ENCODE data around the gene FKBP11.

FKBP11 gene

DNA sequence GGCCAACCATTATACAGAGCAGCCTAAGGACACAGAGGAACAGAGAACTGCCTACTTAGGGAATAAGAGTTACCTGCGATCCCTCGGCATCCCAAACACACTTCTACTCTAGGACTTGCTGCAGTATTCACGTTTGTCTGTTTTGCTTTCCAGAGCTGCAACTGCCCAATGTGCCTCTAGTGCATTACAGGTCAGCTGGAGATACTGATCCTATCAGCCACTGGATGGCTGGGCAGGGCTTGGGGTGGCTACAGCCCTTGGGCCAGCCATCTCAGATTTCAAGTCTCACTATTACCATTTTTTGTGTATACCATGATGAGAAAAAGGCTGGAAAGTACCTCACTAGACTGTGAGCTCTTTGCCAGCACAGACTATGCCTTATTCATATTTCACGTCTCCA lies 27.4 kb upstream of the FKBP11 start:
- H3K27me3 ChIP-seq (ENCODE audit: control insufficient read depth in 1 of 2, insufficient read depth in 2 of 2, low read length in 2 of 2), result no peaks in the 10 kb centered on the region
- no peak overlapping the region for H3K4me3 ChIP-seq (ENCODE audit: low read depth in 1 of 2, low read length in 2 of 2)
- H3K4me1 ChIP-seq (ENCODE audit: insufficient read depth, low read length), result peaks cover 14% of the 10 kb centered on the region
- no peak overlapping the region for H3K27ac ChIP-seq (ENCODE audit: low read depth, low read length)
- H3K9me3 ChIP-seq (ENCODE audit: low read length), result no peaks in the 10 kb centered on the region
- no peak overlapping the region for H3K9ac ChIP-seq (ENCODE audit: low read length)
- H3K36me3 ChIP-seq (ENCODE audit: insufficient read depth, low read length), result no peaks in the 10 kb centered on the region

DNA sequence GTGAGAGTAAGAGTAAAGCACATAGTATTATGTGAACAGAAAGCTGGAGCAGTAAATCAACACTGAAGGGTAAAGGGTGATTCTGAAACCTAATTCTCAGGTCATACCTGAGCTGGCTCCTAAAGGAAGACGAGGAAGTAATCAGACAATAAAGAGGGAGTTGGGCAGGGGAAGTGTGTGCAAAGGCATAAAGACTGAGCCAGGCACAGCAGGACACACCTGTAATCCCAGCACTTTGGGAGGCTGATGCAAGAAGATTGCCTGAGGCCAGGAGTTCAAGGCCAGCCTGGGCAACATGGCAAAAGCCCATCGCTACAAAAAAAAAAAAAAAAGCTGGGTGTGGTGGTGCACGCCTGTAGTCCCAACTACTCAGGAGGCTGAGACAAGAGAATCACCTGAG lies 22.4 kb upstream of the FKBP11 start:
- H3K9ac ChIP-seq (ENCODE audit: low read length), result no peak overlapping the region

DNA sequence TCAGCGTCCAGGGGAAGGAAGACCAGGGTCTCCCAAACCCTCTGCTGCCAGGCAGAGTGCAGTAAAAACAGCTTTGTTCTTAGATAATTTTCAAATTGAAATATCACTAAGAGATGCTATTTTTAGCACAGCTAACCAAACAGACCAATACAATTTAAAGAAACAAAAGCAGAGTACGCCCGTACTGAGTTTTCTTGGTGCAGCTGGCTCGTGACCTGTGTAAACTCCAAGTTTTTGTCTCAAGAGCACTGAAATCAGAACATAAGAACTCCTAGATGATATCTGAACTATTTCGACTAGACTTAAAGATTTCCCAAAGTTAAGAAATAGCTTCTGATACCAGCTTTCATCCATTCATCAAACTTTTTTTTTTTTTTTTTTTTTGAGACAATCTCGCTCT lies 21.7 kb upstream of the FKBP11 start:
- H3K9ac ChIP-seq (ENCODE audit: low read length), result no peak overlapping the region
- no peak overlapping the region for H3K4me3 ChIP-seq (ENCODE audit: low read depth in 1 of 2, low read length in 2 of 2)
- no peaks in the 10 kb centered on the region for H3K9me3 ChIP-seq (ENCODE audit: low read length)
- H3K27ac ChIP-seq (ENCODE audit: low read depth, low read length), result no peak overlapping the region
- H3K4me1 ChIP-seq (ENCODE audit: insufficient read depth, low read length), result peaks cover 5% of the 10 kb centered on the region
- no peaks in the 10 kb centered on the region for H3K27me3 ChIP-seq (ENCODE audit: control insufficient read depth in 1 of 2, insufficient read depth in 2 of 2, low read length in 2 of 2)
- peaks cover 5% of the 10 kb centered on the region for H3K36me3 ChIP-seq (ENCODE audit: insufficient read depth, low read length)

More for the DNA sequence above, 22.4 kb upstream of the FKBP11 start:
- Histone ChIP-seq H3K4me1 (ENCODE audit: insufficient read depth, low read length) (peaks cover 5% of the 10 kb centered on the region), H3K27ac (ENCODE audit: low read depth, low read length) (no peak overlapping the region), H3K27me3 (ENCODE audit: control insufficient read depth in 1 of 2, insufficient read depth in 2 of 2, low read length in 2 of 2) (no peaks in the 10 kb centered on the region), H3K4me3 (ENCODE audit: low read depth in 1 of 2, low read length in 2 of 2) (no peak overlapping the region), H3K9me3 (ENCODE audit: low read length) (no peaks in the 10 kb centered on the region), H3K36me3 (ENCODE audit: insufficient read depth, low read length) (peaks cover 5% of the 10 kb centered on the region)

DNA sequence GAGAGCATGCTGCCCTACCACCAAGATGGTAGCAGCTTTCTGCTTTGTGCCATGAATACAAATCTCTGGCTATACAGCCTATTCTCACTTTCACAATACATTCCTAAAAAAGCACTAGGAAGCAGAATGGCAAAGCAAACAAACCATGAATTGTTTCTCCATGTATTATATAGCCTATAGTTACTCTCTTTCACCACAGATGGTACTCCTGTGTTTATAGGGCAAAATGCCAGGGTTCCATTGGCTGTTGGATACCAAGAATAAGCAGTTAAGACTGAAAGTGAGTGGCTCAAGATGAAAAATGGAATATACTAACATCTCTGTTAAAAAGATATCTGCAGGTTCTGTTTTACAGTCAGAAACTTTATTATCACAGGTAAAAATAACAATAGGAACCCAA lies 20.9 kb upstream of the FKBP11 start:
- Histone ChIP-seq H3K4me3 (ENCODE audit: low read depth in 1 of 2, low read length in 2 of 2) (no peak overlapping the region), H3K9ac (ENCODE audit: low read length) (no peak overlapping the region), H3K9me3 (ENCODE audit: low read length) (no peaks in the 10 kb centered on the region), H3K36me3 (ENCODE audit: insufficient read depth, low read length) (peaks cover 5% of the 10 kb centered on the region), H3K4me1 (ENCODE audit: insufficient read depth, low read length) (peaks cover 5% of the 10 kb centered on the region), H3K27me3 (ENCODE audit: control insufficient read depth in 1 of 2, insufficient read depth in 2 of 2, low read length in 2 of 2) (no peaks in the 10 kb centered on the region), H3K27ac (ENCODE audit: low read depth, low read length) (no peak overlapping the region)

DNA sequence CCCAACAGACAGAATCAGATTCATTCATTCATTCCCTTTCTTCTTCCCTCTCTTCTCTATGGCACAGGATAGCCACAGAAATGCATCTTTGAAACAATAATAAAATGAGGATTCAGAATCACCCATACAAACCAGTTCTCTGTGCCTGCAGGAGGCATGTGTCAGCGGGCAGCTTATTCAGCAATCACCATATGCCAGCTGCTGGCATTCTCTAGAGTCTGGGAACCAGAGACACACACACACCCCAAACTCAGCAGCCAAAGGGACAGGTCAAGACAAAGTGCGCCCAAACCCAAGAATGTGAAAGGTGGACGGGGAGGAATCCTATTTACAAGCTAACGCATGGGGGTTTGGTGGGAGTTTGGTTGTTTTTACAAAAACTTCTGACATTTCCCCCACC lies 17.9 kb upstream of the FKBP11 start:
- Histone ChIP-seq H3K4me3 (ENCODE audit: low read depth in 1 of 2, low read length in 2 of 2) (no peak overlapping the region), H3K4me1 (ENCODE audit: insufficient read depth, low read length) (peaks cover 5% of the 10 kb centered on the region), H3K9me3 (ENCODE audit: low read length) (no peaks in the 10 kb centered on the region), H3K9ac (ENCODE audit: low read length) (no peak overlapping the region), H3K36me3 (ENCODE audit: insufficient read depth, low read length) (peaks cover 26% of the 10 kb centered on the region), H3K27me3 (ENCODE audit: control insufficient read depth in 1 of 2, insufficient read depth in 2 of 2, low read length in 2 of 2) (no peaks in the 10 kb centered on the region), H3K27ac (ENCODE audit: low read depth, low read length) (no peak overlapping the region)

DNA sequence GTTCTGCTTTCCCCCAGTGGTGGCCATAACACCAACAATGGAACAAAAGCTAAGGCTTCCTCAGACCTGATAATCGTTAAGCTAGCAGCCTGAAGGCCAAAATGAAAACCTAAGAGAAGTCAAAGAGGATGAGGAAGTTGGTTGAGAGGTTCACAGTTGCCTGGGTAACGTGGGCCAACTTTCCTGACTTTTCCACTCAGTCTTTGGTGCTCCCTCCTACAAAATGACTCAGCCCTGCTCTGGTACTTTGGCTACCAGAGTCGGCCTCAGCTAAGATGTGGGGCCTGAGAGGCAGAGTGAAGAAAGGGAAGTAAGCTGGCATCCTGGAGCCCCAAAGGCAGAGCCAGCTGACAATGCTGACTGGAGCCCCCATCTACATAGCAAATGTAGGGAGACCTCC lies 14.9 kb upstream of the FKBP11 start:
- no peaks in the 10 kb centered on the region for H3K4me1 ChIP-seq (ENCODE audit: insufficient read depth, low read length)
- no peak overlapping the region for H3K27ac ChIP-seq (ENCODE audit: low read depth, low read length)
- no peaks in the 10 kb centered on the region for H3K9me3 ChIP-seq (ENCODE audit: low read length)
- no peak overlapping the region for H3K4me3 ChIP-seq (ENCODE audit: low read depth in 1 of 2, low read length in 2 of 2)
- no peaks in the 10 kb centered on the region for H3K27me3 ChIP-seq (ENCODE audit: control insufficient read depth in 1 of 2, insufficient read depth in 2 of 2, low read length in 2 of 2)
- H3K36me3 ChIP-seq (ENCODE audit: insufficient read depth, low read length), result peaks cover 43% of the 10 kb centered on the region
- H3K9ac ChIP-seq (ENCODE audit: low read length), result no peak overlapping the region

DNA sequence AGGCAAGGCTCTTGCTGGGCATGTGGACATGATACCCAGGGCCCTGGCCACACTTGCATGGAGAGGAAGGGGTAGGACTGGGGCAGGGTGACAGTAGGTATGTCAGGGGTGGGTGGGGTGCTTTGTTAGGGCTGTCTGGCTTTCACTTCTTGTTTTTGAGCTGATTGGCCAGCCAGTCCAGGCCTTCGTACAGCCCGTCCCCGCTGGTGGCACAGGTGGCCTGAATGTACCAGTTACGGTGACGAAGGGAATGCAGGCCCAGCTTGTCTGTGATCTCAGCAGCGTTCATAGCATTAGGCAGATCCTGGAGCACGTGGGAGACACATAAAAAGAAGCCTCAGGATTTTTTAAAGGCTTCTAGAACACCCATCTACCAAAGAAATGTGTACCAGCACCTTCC lies 13.5 kb upstream of the FKBP11 start:
- no peaks in the 10 kb centered on the region for H3K9me3 ChIP-seq (ENCODE audit: low read length)
- no peak overlapping the region for H3K27ac ChIP-seq (ENCODE audit: low read depth, low read length)
- no peak overlapping the region for H3K4me3 ChIP-seq (ENCODE audit: low read depth in 1 of 2, low read length in 2 of 2)
- peaks cover 52% of the 10 kb centered on the region for H3K36me3 ChIP-seq (ENCODE audit: insufficient read depth, low read length)
- H3K27me3 ChIP-seq (ENCODE audit: control insufficient read depth in 1 of 2, insufficient read depth in 2 of 2, low read length in 2 of 2), result no peaks in the 10 kb centered on the region
- no peak overlapping the region for H3K9ac ChIP-seq (ENCODE audit: low read length)
- H3K4me1 ChIP-seq (ENCODE audit: insufficient read depth, low read length), result no peaks in the 10 kb centered on the region

DNA sequence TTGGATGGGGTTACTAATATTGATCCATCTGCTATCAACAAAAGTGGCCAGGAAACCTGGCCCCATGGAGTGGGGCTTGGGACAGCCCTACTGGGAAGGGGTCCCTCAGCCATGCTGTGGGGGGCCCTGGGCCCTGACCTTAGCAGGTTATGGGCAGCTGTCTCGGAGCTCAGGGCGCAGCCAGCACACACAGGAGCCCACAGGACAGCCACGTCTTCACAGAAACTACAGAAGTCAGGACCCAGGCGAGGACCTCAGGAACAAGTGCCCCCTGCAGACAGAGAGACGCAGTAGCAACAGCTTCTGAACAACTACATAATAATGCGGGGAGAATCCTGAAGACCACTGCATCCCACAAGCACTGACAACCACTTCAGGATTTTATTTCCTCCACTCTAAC lies 11.9 kb upstream of the FKBP11 start:
- no peaks in the 10 kb centered on the region for H3K4me1 ChIP-seq (ENCODE audit: insufficient read depth, low read length)
- H3K27ac ChIP-seq (ENCODE audit: low read depth, low read length), result no peak overlapping the region
- no peaks in the 10 kb centered on the region for H3K9me3 ChIP-seq (ENCODE audit: low read length)
- H3K27me3 ChIP-seq (ENCODE audit: control insufficient read depth in 1 of 2, insufficient read depth in 2 of 2, low read length in 2 of 2), result no peaks in the 10 kb centered on the region
- H3K9ac ChIP-seq (ENCODE audit: low read length), result no peak overlapping the region
- no peak overlapping the region for H3K4me3 ChIP-seq (ENCODE audit: low read depth in 1 of 2, low read length in 2 of 2)
- peaks cover 61% of the 10 kb centered on the region for H3K36me3 ChIP-seq (ENCODE audit: insufficient read depth, low read length)

DNA sequence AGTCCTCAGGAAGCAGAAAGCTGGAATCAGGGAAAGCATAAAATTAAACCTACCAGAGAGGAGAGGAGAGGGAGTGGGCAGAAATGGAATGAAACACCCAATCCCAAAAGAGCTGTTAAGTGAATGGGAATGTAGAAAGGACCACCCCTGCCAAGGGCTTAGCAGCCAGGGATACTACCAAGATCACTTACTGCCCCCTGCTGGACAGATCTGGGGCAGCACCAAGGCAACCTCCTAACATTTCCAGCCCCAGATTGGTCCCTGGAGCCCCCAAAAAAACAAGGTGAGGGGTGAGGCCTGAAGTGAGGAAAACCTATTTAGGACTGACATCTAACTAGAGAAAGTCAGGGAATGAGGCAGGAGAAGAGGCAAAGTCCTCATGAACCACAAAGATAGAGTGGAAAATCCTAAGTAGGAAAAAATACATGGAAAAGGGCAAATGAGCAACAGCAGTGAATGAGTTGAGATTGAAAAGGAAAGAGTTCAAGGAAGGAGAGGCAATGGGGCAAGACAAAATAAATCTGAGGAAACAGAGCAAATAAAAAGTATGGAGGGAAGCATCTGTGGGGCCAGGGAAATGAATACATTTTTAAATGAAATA lies 11.2 kb upstream of the FKBP11 start:
- Histone ChIP-seq H3K36me3 (ENCODE audit: insufficient read depth, low read length) (peaks cover 63% of the 10 kb centered on the region), H3K4me1 (ENCODE audit: insufficient read depth, low read length) (no peaks in the 10 kb centered on the region)

DNA sequence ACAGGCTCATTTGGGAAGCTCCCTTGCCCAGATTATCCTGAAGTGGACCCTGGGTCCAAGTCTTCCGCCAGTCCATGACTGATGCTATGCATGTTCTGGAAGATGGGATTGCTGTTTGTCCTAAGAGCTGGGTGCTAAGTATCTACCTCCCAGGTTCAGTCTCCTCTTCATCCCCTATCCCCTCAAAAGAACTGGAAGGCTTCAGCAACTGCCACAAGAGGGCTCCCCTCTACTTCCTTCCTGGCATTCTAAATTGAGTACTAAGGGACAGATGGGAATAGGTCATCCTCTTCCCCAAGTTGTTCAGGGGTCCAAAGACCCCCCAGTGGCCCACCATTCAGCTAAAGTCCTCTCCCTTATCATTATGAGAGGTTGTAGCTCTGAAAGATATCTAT lies 9.0 kb upstream of the FKBP11 start:
- H3K9ac ChIP-seq (ENCODE audit: low read length), result no peak overlapping the region
- no peaks in the 10 kb centered on the region for H3K9me3 ChIP-seq (ENCODE audit: low read length)
- H3K4me1 ChIP-seq (ENCODE audit: insufficient read depth, low read length), result no peaks in the 10 kb centered on the region
- no peak overlapping the region for H3K27ac ChIP-seq (ENCODE audit: low read depth, low read length)
- no peaks in the 10 kb centered on the region for H3K27me3 ChIP-seq (ENCODE audit: control insufficient read depth in 1 of 2, insufficient read depth in 2 of 2, low read length in 2 of 2)
- H3K4me3 ChIP-seq (ENCODE audit: low read depth in 1 of 2, low read length in 2 of 2), result no peak overlapping the region
- H3K36me3 ChIP-seq (ENCODE audit: insufficient read depth, low read length), result peaks cover 58% of the 10 kb centered on the region

More for the DNA sequence above, 11.2 kb upstream of the FKBP11 start:
- Histone ChIP-seq H3K27me3 (ENCODE audit: control insufficient read depth in 1 of 2, insufficient read depth in 2 of 2, low read length in 2 of 2) (no peaks in the 10 kb centered on the region), H3K9ac (ENCODE audit: low read length) (no peak overlapping the region), H3K9me3 (ENCODE audit: low read length) (no peaks in the 10 kb centered on the region), H3K27ac (ENCODE audit: low read depth, low read length) (no peak overlapping the region), H3K4me3 (ENCODE audit: low read depth in 1 of 2, low read length in 2 of 2) (no peak overlapping the region)

DNA sequence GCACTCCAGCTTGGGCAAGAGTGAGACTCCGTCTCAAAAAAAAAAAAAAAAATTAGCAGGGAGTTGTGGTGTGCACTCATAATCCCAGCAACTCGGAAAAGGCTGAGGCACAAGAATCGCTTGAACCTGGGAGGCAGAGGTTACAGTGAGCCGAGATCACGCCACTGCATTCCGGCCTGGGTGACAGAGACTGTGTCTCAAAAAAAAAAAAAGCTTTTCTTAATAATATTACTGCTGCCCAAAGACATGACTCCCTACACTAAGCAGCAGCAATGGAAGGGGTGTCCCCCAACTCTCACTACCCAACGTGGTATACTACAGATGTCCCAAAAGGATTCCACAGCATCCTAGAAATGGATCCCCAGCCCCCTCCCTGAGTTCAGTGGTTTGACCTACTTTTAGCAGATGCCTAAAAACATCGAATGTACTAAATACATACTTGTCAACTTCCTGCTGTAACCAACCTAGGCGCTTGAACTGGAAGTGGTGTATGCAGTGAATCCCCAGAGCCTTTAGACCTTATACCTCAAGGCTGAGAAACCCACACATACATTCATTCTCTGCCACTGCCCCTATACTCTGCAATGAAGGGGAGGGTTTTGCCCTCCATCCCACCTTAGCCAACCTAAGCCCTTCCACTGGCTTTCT lies 8.5 kb upstream of the FKBP11 start:
- Histone ChIP-seq H3K9me3 (ENCODE audit: low read length) (no peaks in the 10 kb centered on the region), H3K9ac (ENCODE audit: low read length) (no peak overlapping the region), H3K27ac (ENCODE audit: low read depth, low read length) (no peak overlapping the region), H3K36me3 (ENCODE audit: insufficient read depth, low read length) (peaks cover 53% of the 10 kb centered on the region), H3K4me3 (ENCODE audit: low read depth in 1 of 2, low read length in 2 of 2) (no peak overlapping the region), H3K27me3 (ENCODE audit: control insufficient read depth in 1 of 2, insufficient read depth in 2 of 2, low read length in 2 of 2) (no peaks in the 10 kb centered on the region), H3K4me1 (ENCODE audit: insufficient read depth, low read length) (no peaks in the 10 kb centered on the region)

DNA sequence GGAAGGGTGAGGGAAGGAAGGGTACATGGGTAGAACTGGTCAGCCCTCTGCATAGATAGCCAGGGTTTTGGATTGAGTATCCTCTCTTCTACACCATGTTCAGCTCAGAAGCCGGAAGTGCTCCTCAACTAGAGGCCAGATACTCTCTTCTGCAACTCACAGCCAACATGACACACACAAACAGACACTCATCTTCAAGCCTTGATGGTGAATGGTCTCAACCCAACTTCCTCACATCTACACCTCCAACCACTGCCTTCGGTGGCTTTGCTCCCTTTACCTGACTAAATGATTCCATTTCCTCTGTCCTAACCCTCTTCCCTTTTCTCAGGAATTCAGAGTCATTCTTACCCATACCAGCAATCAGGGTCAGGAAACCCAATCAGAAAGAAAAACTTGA lies 7.6 kb upstream of the FKBP11 start:
- Histone ChIP-seq H3K27me3 (ENCODE audit: control insufficient read depth in 1 of 2, insufficient read depth in 2 of 2, low read length in 2 of 2) (no peaks in the 10 kb centered on the region), H3K27ac (ENCODE audit: low read depth, low read length) (no peak overlapping the region), H3K4me3 (ENCODE audit: low read depth in 1 of 2, low read length in 2 of 2) (no peak overlapping the region), H3K36me3 (ENCODE audit: insufficient read depth, low read length) (peaks cover 50% of the 10 kb centered on the region), H3K9me3 (ENCODE audit: low read length) (no peaks in the 10 kb centered on the region), H3K9ac (ENCODE audit: low read length) (no peak overlapping the region), H3K4me1 (ENCODE audit: insufficient read depth, low read length) (no peaks in the 10 kb centered on the region)

All from muscle layer of colon (tissue), 2 donors.